ENCODE measurements around the gene CASKIN1.

- TF ChIP-seq SUZ12 (IDR thresholded peaks at IDR 0.05; ENCODE audit: extremely low read depth, insufficient read depth, insufficient read length): no peak
- TF ChIP-seq YY1 (IDR thresholded peaks at IDR 0.05; ENCODE audit: insufficient read depth, insufficient read length): no peak
- no peak for TF ChIP-seq ZNF274 (IDR thresholded peaks at IDR 0.05; ENCODE audit: low read depth, low read length)
Measured at GRCh38 chr16:2175454-2175853, 21.0 kb downstream of the CASKIN1 start.

Data from NT2/D1 (cell line).